ENCODE measurements around the gene SAMM50. TPM values are rescaled to one million over a fixed set of nuclear protein-coding genes. Genes with fewer than 3 reads are reported as not detected.

SAMM50 gene
- total and polyA plus RNA-seq, 10 of the 15 experiments (the other 5 are each of a cell fraction or from before 2014, with no cell fraction given), result 38.2 to 126 (median 62.4) TPM

GRCh38 chr22:43946384-43946667 lies 8.9 kb upstream of the SAMM50 start:
- ATAC-seq (no peak), DNase-seq (ENCODE audit: low read depth, low spot score) (no peak), FAIRE-seq (no peak)
- RAD21 ChIA-PET (ENCODE audit: unreplicated experiment), result interaction anchor here (1.0 to 1.5 kb wide), 2 partner anchors 63 to 67 kb away, joined by 3 to 14 read pairs; no protein-coding TSS in a partner anchor
- TF ChIP-seq SREBF2 (IDR thresholded peaks at IDR 0.05; ENCODE audit: low read length) (no peak), NFYB (IDR thresholded peaks at IDR 0.05; ENCODE audit: insufficient read depth, low read depth, low read length) (no peak), ZSCAN29 (IDR thresholded peaks at IDR 0.05) (no peak), BMI1 (IDR thresholded peaks at IDR 0.05; ENCODE audit: borderline replicate concordance) (no peak), HDAC6 (IDR thresholded peaks at IDR 0.05; ENCODE audit: unreplicated experiment) (no peak), NKRF (conservative IDR thresholded peaks at IDR 0.05) (no peak), NBN (IDR thresholded peaks at IDR 0.05) (no peak), TBL1XR1 (IDR thresholded peaks at IDR 0.05; ENCODE audit: low read depth, low read length) (no peak), IRF5 (IDR thresholded peaks at IDR 0.05; ENCODE audit: borderline replicate concordance) (no peak), REST (IDR thresholded peaks at IDR 0.05; ENCODE audit: low read depth, low read length) (no peak), SMC3 (IDR thresholded peaks at IDR 0.05; ENCODE audit: borderline replicate concordance, low read length) (no peak)
- no TSS peak for BruUV-seq (replicated peaks)
- POLR2A ChIA-PET, result interaction anchor here (1.4 kb wide), 1 partner anchor 9 kb away, joined by 4 read pairs; the partner anchor contains the start of gene SAMM50
- CTCF ChIA-PET, result interaction anchor here (0.6 to 4.2 kb wide), 10 partner anchors 9 to 235 kb away, joined by 3 to 37 read pairs (median 4); partner anchors contain the start of gene SAMM50
- intact Hi-C loops (cut with micrococcal nuclease; ENCODE audit: unreplicated experiment), result no loop called here
- H3K27ac ChIP-seq (ENCODE audit: control insufficient read depth, insufficient read depth), result no peak overlapping the region
- H3K9me3 ChIP-seq (replicated peaks; ENCODE audit: control insufficient read depth, insufficient read depth, low read length), result no peaks in the 10 kb centered on the region
- no peaks in the 10 kb centered on the region for H3K79me2 ChIP-seq (ENCODE audit: control insufficient read depth, insufficient read depth, low read length)
- SMC1A ChIA-PET (ENCODE audit: uncharacterized antibody, unreplicated experiment), result interaction anchor here (1.0 kb wide), 1 partner anchor 63 kb away, joined by 5 read pairs; no protein-coding TSS in a partner anchor
- H3K4me3 ChIP-seq, result no peak overlapping the region
- in situ Hi-C loops (cut with MboI), result no loop called here
- H3K36me3 ChIP-seq (ENCODE audit: control insufficient read depth in 2 of 2, insufficient read depth in 2 of 2, low read length in 1 of 2), result no peaks in the 10 kb centered on the region
- no peaks in the 10 kb centered on the region; a peak in 1 of 4 replicates for H3K27me3 ChIP-seq (replicated peaks in 1 of 2; ENCODE audit: control insufficient read depth in 2 of 2, insufficient read depth in 2 of 2, low read length in 1 of 2)
- H2AFZ ChIP-seq (ENCODE audit: control insufficient read depth, low read depth, low read length), result no peak overlapping the region
- H3K4me2 ChIP-seq (ENCODE audit: control insufficient read depth, insufficient read depth), result no peak overlapping the region
- no peak overlapping the region for H3K9ac ChIP-seq (ENCODE audit: control insufficient read depth, insufficient read depth, low read length)
- 60% methylated on average over 7 of the region's 7 CpGs for WGBS (ENCODE audit: insufficient coverage, insufficient replicate concordance, low lambda C conversion rate, missing lambda C conversion rate)
- no peaks in the 10 kb centered on the region for H3K4me1 ChIP-seq (ENCODE audit: control insufficient read depth, insufficient read depth, low read length)
- no peaks in the 10 kb centered on the region for H4K20me1 ChIP-seq (ENCODE audit: control insufficient read depth, insufficient read depth)

All from GM12878 (cell line).